Mammary epithelial cell (primary cell): ENCODE measurements around the gene ANK3.

Experiments used
- EZH2 ChIP-seq: IDR thresholded peaks from 2 replicates; pipeline ENCODE4 v1.6.1; 2012; ENCODE audit warnings: low read length, inconsistent platforms, borderline replicate concordance
- TF ChIP-seq, protein P1 (sequence below), 2 donors: IDR thresholded peaks in 1 of 2; conservative IDR thresholded peaks in 1 of 2; 2 replicates each; pipeline ENCODE4 v1.5.1; 2011 to 2012; ENCODE audit warnings: inconsistent platforms in 2 of 2, low read length in 2 of 2, mild to moderate bottlenecking in 2 of 2, control low read depth in 1 of 2, low read depth in 1 of 2; ENCODE audit not compliant: insufficient read depth in 1 of 2; ENCODE audit errors: extremely low read depth in 1 of 2

GRCh38 chr10:60388116-60388625 is 1.5 kb downstream of the ANK3 start:
- TF ChIP-seq, protein P1, sequence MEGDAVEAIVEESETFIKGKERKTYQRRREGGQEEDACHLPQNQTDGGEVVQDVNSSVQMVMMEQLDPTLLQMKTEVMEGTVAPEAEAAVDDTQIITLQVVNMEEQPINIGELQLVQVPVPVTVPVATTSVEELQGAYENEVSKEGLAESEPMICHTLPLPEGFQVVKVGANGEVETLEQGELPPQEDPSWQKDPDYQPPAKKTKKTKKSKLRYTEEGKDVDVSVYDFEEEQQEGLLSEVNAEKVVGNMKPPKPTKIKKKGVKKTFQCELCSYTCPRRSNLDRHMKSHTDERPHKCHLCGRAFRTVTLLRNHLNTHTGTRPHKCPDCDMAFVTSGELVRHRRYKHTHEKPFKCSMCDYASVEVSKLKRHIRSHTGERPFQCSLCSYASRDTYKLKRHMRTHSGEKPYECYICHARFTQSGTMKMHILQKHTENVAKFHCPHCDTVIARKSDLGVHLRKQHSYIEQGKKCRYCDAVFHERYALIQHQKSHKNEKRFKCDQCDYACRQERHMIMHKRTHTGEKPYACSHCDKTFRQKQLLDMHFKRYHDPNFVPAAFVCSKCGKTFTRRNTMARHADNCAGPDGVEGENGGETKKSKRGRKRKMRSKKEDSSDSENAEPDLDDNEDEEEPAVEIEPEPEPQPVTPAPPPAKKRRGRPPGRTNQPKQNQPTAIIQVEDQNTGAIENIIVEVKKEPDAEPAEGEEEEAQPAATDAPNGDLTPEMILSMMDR (conservative IDR thresholded peaks at IDR 0.05 in 1 of 2, IDR thresholded peaks at IDR 0.05 in 1 of 2; ENCODE audit: extremely low read depth in 1 of 2, insufficient read depth in 1 of 2, low read depth in 1 of 2, low read length in 2 of 2), result no peak
- TF ChIP-seq EZH2, result no peak
